ENCODE data around the gene KCNG2.

Gene KCNG2

GRCh38 chr18:79769698-79770500 lies 27.8 kb upstream of the KCNG2 start:
- no peak for DNase-seq

GRCh38 chr18:79770501-79770815 lies 27.3 kb upstream of the KCNG2 start:
- no peak for DNase-seq

- no peak for DNase-seq
These were observed 26.9 kb upstream of the KCNG2 start for GRCh38 chr18:79770826-79771225.

- DNase-seq: no peak
These were observed 26.2 kb upstream of the KCNG2 start for GRCh38 chr18:79771446-79772107.

- no peak for DNase-seq
These were observed 25.5 kb upstream of the KCNG2 start for GRCh38 chr18:79772108-79772864.

- no peak for DNase-seq
These were observed 24.7 kb upstream of the KCNG2 start for GRCh38 chr18:79772865-79773696.

GRCh38 chr18:79774111-79774510 lies 23.6 kb upstream of the KCNG2 start:
- no peak for DNase-seq

- DNase-seq: no peak
These were observed 22.1 kb upstream of the KCNG2 start for GRCh38 chr18:79775441-79776221.

GRCh38 chr18:79776674-79777073 lies 21.1 kb upstream of the KCNG2 start:
- no peak for DNase-seq

GRCh38 chr18:79778291-79778791 lies 19.4 kb upstream of the KCNG2 start:
- no peak for DNase-seq

GRCh38 chr18:79779021-79779699 lies 18.6 kb upstream of the KCNG2 start:
- DNase-seq: no peak

- no peak for DNase-seq
These were observed 18.0 kb upstream of the KCNG2 start for GRCh38 chr18:79779700-79780190.

GRCh38 chr18:79780547-79780946 lies 17.2 kb upstream of the KCNG2 start:
- no peak for DNase-seq

- no peak for DNase-seq
These were observed 16.3 kb upstream of the KCNG2 start for GRCh38 chr18:79781331-79781941.

- no peak for DNase-seq
These were observed 15.0 kb upstream of the KCNG2 start for GRCh38 chr18:79782566-79783308.

GRCh38 chr18:79784071-79784913 lies 13.4 kb upstream of the KCNG2 start:
- no peak for DNase-seq

- DNase-seq: no peak
These were observed 12.6 kb upstream of the KCNG2 start for GRCh38 chr18:79784965-79785770.

- no peak for DNase-seq
These were observed 11.9 kb upstream of the KCNG2 start for GRCh38 chr18:79785831-79786230.
